CD4-positive, CD25-positive, alpha-beta regulatory T cell (primary cell): ENCODE results near the gene PSMG4. TPM values are rescaled to one million over a fixed set of nuclear protein-coding genes. Genes with fewer than 3 reads are reported as not detected.

Experiments
- ATAC-seq, 2 donors: fragments of 150-1000 bp; cut with Tn5 transposase; one replicate each; pipeline ENCODE4 v1.10.0; 2021; ENCODE audit warnings: low read depth in 2 of 2, moderate number of reproducible peaks in 2 of 2, moderate library complexity in 1 of 2
- DNase-seq, 3 donors: peaks; one replicate each; pipeline versions ENCODE4 v3.0.0 to v3.0.0-alpha.2; 2012 to 2022; ENCODE audit warnings: mixed read lengths in 1 of 3
- H3K27ac ChIP-seq: one replicate; pipeline ENCODE4 v1.7.0; 2013; ENCODE audit warnings: mild to moderate bottlenecking, low read length; ENCODE audit not compliant: insufficient read depth, poor library complexity, severe bottlenecking
- H3K27me3 ChIP-seq: one replicate; pipeline ENCODE4 v1.7.0; 2013; ENCODE audit warnings: low read length; ENCODE audit not compliant: control insufficient read depth, insufficient read depth
- H3K36me3 ChIP-seq: one replicate; pipeline ENCODE4 v1.7.0; 2013; ENCODE audit warnings: mild to moderate bottlenecking, low read length, moderate library complexity; ENCODE audit not compliant: control insufficient read depth, insufficient read depth
- H3K4me1 ChIP-seq: 2 replicates; pipeline ENCODE4 v1.7.0; 2013; ENCODE audit warnings: mild to moderate bottlenecking, low read length; ENCODE audit not compliant: insufficient read depth, control insufficient read depth, poor library complexity, severe bottlenecking
- H3K4me3 ChIP-seq: one replicate; pipeline ENCODE4 v1.7.0; 2013; ENCODE audit warnings: low read depth, mild to moderate bottlenecking, low read length, moderate library complexity
- H3K9me3 ChIP-seq, 2 experiments: 1 replicate in 1 of 2; 2 replicates in 1 of 2; pipeline ENCODE4 v1.7.0; 2013; ENCODE audit warnings: low read length in 2 of 2, mild to moderate bottlenecking in 1 of 2, moderate library complexity in 1 of 2; ENCODE audit not compliant: control insufficient read depth in 2 of 2
- H3K27ac Mint-ChIP-seq, 3 donors: one replicate each; pipeline ENCODE4 v1.8.0; 2020 to 2022; ENCODE audit warnings: mild to moderate bottlenecking in 3 of 3, mixed read lengths in 3 of 3, moderate library complexity in 2 of 3
- H3K27me3 Mint-ChIP-seq: one replicate; pipeline ENCODE4 v1.8.0; 2022; ENCODE audit warnings: mild to moderate bottlenecking, mixed read lengths
- H3K36me3 Mint-ChIP-seq: one replicate; pipeline ENCODE4 v1.8.0; 2020; ENCODE audit warnings: mixed read lengths
- H3K4me1 Mint-ChIP-seq, 4 donors: one replicate each; pipeline ENCODE4 v1.8.0; 2020 to 2022; ENCODE audit warnings: mixed read lengths in 4 of 4, mild to moderate bottlenecking in 1 of 4
- H3K4me3 Mint-ChIP-seq, 4 donors: one replicate each; pipeline ENCODE4 v1.8.0; 2020 to 2022; ENCODE audit warnings: mild to moderate bottlenecking in 4 of 4, mixed read lengths in 4 of 4, moderate library complexity in 3 of 4
- H3K9me3 Mint-ChIP-seq, 7 donors: one replicate each; pipeline ENCODE4 v1.8.0; 2020 to 2022; ENCODE audit warnings: mixed read lengths in 7 of 7, mild to moderate bottlenecking in 3 of 7, moderate library complexity in 2 of 7
- polyA plus RNA-seq, 4 donors: library from polyadenylated mRNA; unstranded; fragments of 300-500 nt; fragmentation: Illumina TruSeq; gene quantifications; one replicate each; pipeline ENCODE4 v1.2.3, GENCODE V29; 2021
- total RNA-seq: library from RNA; stranded (reverse); gene quantifications from one replicate; pipeline ENCODE4 v1.2.3, GENCODE V29; 2022

PSMG4 gene
- total and polyA plus RNA-seq, 5 donors from 2014 or later: 18.0 to 56.8 (median 51.0) TPM

DNA sequence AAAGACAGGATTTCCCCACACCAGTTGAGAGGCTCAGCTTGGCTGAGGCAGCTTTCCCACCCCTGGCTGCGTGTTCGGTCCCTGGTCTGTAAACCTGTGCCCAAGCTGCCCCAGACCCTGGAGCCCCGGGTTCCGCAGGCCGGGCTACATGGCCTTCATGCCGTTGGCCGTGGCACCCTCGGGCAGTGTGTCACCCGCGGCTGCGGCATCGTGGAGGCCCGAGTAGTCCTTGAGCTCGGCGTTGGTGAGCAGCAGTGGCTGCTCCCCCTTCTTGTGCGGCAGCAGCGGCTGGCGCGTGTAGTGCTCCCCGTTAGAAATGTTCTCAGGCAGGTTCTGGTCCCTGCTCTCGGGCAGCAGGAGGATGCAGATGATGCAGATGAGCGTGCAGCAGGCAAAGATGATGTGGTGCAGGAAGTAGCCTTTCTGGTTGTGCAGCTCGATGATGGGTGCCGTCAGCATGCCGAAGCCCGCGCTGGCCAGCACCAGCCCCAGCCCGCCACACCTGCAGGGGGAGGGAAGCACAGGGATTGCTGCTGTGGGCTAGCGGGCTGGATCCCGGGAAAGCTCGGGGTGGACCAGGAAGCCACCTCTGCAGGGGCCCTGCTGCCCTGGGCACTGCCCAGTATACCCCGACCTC, 14.3 kb downstream of the PSMG4 start:
- Mint-ChIP-seq H3K36me3 (peaks cover 27% of the 10 kb centered on the region), H3K4me1 (peaks cover 4 to 30% (median 16%) of the 10 kb centered on the region in 4 donors)
- H3K27me3 ChIP-seq: no peaks in the 10 kb centered on the region

DNA sequence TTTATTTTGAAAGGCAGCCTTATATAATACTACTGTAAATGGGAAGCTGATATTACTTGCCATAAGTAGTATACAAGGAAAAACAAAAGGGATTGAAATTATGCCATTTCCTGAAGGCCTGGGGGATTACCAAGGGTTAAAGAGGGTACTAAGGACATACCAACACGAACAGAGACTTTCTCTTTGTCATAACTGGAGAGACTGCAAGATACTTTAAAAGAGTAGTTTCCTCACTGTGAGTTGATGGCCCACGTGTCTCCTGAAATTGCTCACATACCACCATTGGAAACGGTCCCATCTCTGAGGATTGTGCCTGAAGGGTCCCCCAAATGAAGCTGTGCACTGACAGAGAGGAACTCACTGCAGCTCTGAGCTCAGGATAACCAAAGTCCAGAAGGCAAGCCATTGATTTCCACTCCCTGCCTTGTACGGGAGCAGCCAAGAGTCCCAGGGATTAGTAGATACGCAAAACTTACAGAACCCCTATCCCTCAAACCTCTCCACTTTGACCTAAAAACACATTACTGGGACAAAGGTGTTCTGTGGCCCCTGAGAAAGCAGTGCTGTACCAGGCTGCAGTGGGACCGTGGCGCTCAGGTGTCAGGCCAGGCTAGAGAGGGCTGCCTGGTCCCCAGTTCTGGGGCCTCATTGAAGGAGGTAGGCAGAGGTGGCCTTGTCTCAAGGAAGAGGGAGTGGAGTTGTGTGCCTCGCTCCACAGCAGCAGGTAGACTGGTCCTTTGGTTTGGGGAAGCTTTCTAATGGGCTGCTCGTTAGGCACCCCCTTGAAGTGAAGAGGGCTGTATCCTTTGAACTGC, 15.2 kb downstream of the PSMG4 start:
- Histone ChIP-seq H3K4me3 (no peak overlapping the region), H3K9me3 (no peaks in the 10 kb centered on the region), H3K4me1 (no peaks in the 10 kb centered on the region), H3K27me3 (no peaks in the 10 kb centered on the region), H3K27ac (no peak overlapping the region), H3K36me3 (peaks cover 32% of the 10 kb centered on the region)
- ATAC-seq: no peak
- Mint-ChIP-seq H3K27ac (peak overlapping the region in 2 of 3 donors; percentile 62 to 78), H3K36me3 (peaks cover 21% of the 10 kb centered on the region), H3K4me3 (no peak overlapping the region), H3K4me1 (peaks cover 4 to 25% (median 10%) of the 10 kb centered on the region in 4 donors), H3K27me3 (no peaks in the 10 kb centered on the region), H3K9me3 (no peaks in the 10 kb centered on the region)
- no peak for DNase-seq

More for the DNA sequence above, 14.3 kb downstream of the PSMG4 start:
- DNase-seq: no peak
- H3K4me1 ChIP-seq: no peaks in the 10 kb centered on the region
- H3K9me3 ChIP-seq: no peaks in the 10 kb centered on the region
- H3K27ac Mint-ChIP-seq: no peak overlapping the region
- no peaks in the 10 kb centered on the region for H3K9me3 Mint-ChIP-seq
- H3K27ac ChIP-seq: no peak overlapping the region
- no peak overlapping the region for H3K4me3 Mint-ChIP-seq
- ATAC-seq: no peak
- H3K27me3 Mint-ChIP-seq: no peaks in the 10 kb centered on the region
- peaks cover 38% of the 10 kb centered on the region for H3K36me3 ChIP-seq
- H3K4me3 ChIP-seq: no peak overlapping the region

DNA sequence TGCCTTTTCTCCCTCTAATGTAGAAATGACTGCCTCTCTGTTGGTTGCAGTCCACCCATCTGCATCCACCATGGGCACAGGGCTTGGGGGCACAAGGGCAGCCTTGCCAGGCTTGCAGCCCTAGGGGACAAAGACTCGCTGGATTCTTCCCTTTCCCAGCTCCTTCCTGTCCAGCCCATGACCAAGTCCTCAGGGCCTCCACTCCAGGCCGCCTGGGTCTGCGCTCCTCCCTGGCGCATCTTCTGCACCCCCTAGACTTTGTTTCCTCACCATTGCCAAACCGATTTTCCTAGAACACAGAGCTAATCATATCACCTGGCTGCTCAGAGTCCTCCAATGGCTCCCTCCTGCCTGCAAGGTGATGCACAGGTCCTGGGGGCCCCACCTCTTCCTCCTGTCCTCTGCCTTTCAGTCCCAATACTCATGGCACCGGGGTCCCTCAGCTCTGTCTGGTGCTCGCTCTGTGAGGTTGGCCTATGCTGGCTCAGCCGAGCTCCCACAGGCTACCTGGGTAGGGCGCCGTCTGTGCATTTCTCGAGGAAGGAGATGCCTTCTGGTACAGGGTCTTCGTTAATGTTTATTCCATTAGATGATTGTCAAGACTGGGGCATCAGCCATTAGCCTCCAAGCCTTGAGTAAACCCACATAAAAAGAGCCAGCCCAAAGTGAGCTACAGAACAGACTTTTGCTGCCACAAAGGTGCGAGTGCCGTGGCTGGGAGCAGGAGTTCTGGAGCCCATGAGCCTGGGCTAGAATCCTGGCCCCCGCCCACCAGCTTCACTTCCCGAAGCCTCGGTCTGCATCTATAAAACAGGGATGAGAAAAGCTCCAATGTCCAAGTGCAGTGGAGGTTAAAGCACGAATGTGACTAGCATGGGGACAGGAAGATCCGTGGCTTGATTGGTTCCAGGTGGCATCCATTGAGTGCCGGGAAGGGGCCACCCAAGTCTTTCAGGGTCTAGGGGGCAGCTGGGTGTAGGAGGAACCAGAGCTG, 17.7 kb downstream of the PSMG4 start:
- H3K4me3 ChIP-seq: no peak overlapping the region
- peaks cover 11% of the 10 kb centered on the region for H3K36me3 ChIP-seq
- no peaks in the 10 kb centered on the region for H3K9me3 ChIP-seq
- Mint-ChIP-seq H3K4me3 (no peak overlapping the region), H3K27me3 (no peaks in the 10 kb centered on the region), H3K36me3 (peaks cover 7% of the 10 kb centered on the region), H3K9me3 (peaks cover 0 to 2% (median 0%) of the 10 kb centered on the region in 7 donors), H3K27ac (peak overlapping the region in 2 of 3 donors; percentile 32 to 48), H3K4me1 (peaks cover 10 to 20% (median 12%) of the 10 kb centered on the region in 4 donors)
- H3K27me3 ChIP-seq: no peaks in the 10 kb centered on the region
- ATAC-seq (no peak), DNase-seq (no peak)
- no peak overlapping the region for H3K27ac ChIP-seq
- peaks cover 3% of the 10 kb centered on the region for H3K4me1 ChIP-seq

DNA sequence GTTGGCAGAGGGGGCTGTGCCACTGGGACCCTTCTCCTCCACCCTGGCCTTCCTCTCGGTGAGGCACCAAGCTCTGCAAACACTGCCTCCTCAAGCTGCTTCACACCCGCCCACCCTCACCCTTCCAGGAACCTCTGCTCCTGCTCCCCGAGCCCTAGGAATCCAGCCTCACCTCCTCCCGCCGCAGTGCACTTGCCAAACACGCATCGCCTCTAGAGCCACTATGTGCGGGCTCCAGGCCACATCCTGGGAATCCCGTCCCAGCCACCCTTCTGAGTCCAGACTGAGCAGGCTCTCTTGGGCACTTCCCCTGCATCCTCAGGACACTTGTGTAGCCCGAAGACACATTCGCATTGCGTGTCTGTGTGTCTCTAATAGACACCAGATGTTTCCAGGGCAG, 18.5 kb downstream of the PSMG4 start:
- no peak overlapping the region for H3K4me3 ChIP-seq
- H3K4me3 Mint-ChIP-seq: no peak overlapping the region
- H3K9me3 Mint-ChIP-seq: peaks cover 0 to 2% (median 0%) of the 10 kb centered on the region in 7 donors
- peaks cover 3% of the 10 kb centered on the region for H3K4me1 ChIP-seq
- peaks cover 4% of the 10 kb centered on the region for H3K36me3 ChIP-seq
- H3K27ac ChIP-seq: no peak overlapping the region
- no peaks in the 10 kb centered on the region for H3K27me3 ChIP-seq
- H3K27ac Mint-ChIP-seq: peak overlapping the region in 1 of 3 donors; percentile 79
- ATAC-seq (no peak), DNase-seq (no peak)
- peaks cover under 1% of the 10 kb centered on the region for H3K36me3 Mint-ChIP-seq
- no peaks in the 10 kb centered on the region for H3K27me3 Mint-ChIP-seq
- H3K4me1 Mint-ChIP-seq: peaks cover 10 to 14% (median 12%) of the 10 kb centered on the region in 4 donors
- no peaks in the 10 kb centered on the region for H3K9me3 ChIP-seq

DNA sequence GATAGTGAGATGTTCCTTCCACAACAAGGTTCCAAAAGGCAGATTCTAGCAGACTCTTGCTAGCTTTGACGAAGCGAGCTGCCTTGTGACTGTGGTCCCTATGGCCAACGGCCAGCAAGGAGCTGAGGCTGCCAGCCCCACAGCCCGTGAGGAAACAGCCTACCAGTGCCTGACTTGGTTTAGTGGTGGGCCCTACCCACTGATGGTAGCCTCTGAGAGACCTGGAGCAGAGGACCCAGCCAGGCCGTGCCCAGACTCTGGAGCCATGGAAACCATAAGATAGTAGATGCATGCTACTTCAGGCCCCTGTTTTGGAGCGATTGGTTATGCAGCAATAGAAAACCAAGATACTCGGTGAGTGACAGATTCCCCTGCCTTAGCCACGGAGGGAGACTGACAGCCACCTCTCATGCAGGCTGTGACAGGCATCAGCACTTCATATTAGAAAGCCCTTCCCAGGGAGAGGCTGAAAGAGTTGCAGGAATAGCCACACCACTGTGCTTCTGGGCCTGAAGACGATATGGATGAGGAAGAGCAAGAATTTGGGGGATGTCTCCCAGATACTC, 19.2 kb downstream of the PSMG4 start:
- no peak for DNase-seq
- Histone ChIP-seq H3K4me3 (no peak overlapping the region), H3K36me3 (peaks cover 4% of the 10 kb centered on the region), H3K4me1 (peaks cover 3% of the 10 kb centered on the region), H3K9me3 (no peaks in the 10 kb centered on the region), H3K27ac (no peak overlapping the region), H3K27me3 (no peaks in the 10 kb centered on the region)
- Mint-ChIP-seq H3K4me1 (peaks cover 10 to 14% (median 12%) of the 10 kb centered on the region in 4 donors), H3K9me3 (peaks cover 0 to 2% (median 0%) of the 10 kb centered on the region in 7 donors), H3K36me3 (peaks cover 2% of the 10 kb centered on the region), H3K4me3 (no peak overlapping the region), H3K27ac (no peak overlapping the region), H3K27me3 (no peaks in the 10 kb centered on the region)
- ATAC-seq: no peak

DNA sequence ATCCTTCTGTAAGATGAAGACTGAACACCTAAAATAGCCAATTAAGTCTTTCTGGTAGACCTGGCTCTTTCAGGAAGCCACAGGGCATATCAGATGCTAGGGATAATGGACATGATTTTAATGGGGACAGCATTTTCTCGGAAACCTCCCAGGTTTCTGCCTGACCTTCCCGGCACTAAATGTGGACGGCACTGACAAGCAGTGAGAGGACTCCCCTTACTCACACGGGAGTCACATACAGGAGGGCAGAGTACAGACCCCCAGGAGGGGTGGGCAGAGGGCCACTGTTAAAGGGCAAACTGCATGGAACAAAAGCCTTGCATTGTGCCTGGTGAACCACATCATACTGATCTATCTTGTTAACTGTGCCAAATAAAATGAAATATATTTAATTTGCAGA, 19.9 kb downstream of the PSMG4 start:
- DNase-seq: no peak
- H3K9me3 Mint-ChIP-seq: peaks cover 0 to 2% (median 0%) of the 10 kb centered on the region in 7 donors
- peaks cover 3% of the 10 kb centered on the region for H3K4me1 ChIP-seq
- no peaks in the 10 kb centered on the region for H3K9me3 ChIP-seq
- peaks cover 4% of the 10 kb centered on the region for H3K36me3 Mint-ChIP-seq
- peaks cover 4% of the 10 kb centered on the region for H3K36me3 ChIP-seq
- no peak overlapping the region for H3K4me3 Mint-ChIP-seq
- peaks cover 9 to 14% (median 12%) of the 10 kb centered on the region in 4 donors for H3K4me1 Mint-ChIP-seq
- H3K27ac Mint-ChIP-seq: no peak overlapping the region
- no peak overlapping the region for H3K27ac ChIP-seq
- no peaks in the 10 kb centered on the region for H3K27me3 ChIP-seq
- no peak for ATAC-seq
- H3K4me3 ChIP-seq: no peak overlapping the region
- H3K27me3 Mint-ChIP-seq: no peaks in the 10 kb centered on the region

DNA sequence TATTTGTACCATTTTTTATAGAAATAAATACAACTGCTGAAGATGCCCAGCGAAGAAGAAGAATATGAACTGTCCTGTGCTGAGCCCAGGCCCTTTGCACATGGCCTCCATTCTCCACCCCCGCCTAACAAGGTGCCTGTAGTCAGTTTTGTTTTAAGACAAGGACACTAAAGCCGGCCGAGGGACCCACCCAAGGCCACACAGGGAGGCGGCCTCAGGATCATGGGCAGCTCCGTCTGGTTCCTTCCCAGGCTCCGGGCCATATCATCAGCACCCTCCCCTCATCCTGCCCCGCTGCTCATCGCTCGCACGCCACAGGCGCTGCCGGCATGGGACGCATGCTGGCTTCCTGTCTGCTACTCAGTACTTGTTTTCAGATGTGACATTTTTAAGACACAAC, 21.3 kb downstream of the PSMG4 start:
- Mint-ChIP-seq H3K4me3 (no peak overlapping the region), H3K27ac (peak overlapping the region in 1 of 3 donors; percentile 89), H3K9me3 (peaks cover 0 to 2% (median 0%) of the 10 kb centered on the region in 7 donors), H3K36me3 (peaks cover 4% of the 10 kb centered on the region), H3K27me3 (no peaks in the 10 kb centered on the region), H3K4me1 (peaks cover 5 to 13% (median 11%) of the 10 kb centered on the region in 4 donors)
- ATAC-seq: no peak
- H3K9me3 ChIP-seq: no peaks in the 10 kb centered on the region
- H3K27me3 ChIP-seq: no peaks in the 10 kb centered on the region
- peaks cover 4% of the 10 kb centered on the region for H3K36me3 ChIP-seq
- peaks cover 3% of the 10 kb centered on the region for H3K4me1 ChIP-seq
- no peak overlapping the region for H3K27ac ChIP-seq
- no peak overlapping the region for H3K4me3 ChIP-seq
- DNase-seq: no peak
